Karpas-422 (cell line): ENCODE data around the gene MRE11. TPM values are rescaled to one million over a fixed set of nuclear protein-coding genes. Genes with fewer than 3 reads are reported as not detected.
A peak's percentile ranks its signal among the peaks of the same experiment; 100 is the strongest.

Source experiments
- DNase-seq: peaks from one replicate; pipeline ENCODE4 v3.0.0-alpha.2; 2015
- H2AFZ ChIP-seq: fragments of 200-600 bp; sonication (generic); 2 replicates; pipeline ENCODE4 v1.6.1; 2014; ENCODE audit warnings: antibody characterized with exemption, low read length, mixed read lengths
- H3K27ac ChIP-seq: fragments of 200-600 bp; sonication (generic); 2 replicates; pipeline ENCODE4 v1.5.1; 2014; ENCODE audit warnings: mild to moderate bottlenecking, low read length, moderate library complexity
- H3K27me3 ChIP-seq: fragments of 200-600 bp; sonication (generic); 2 replicates; pipeline ENCODE4 v1.6.1; 2014; ENCODE audit warnings: low read length, mixed read lengths
- H3K36me3 ChIP-seq: fragments of 200-600 bp; sonication (generic); 2 replicates; pipeline ENCODE4 v1.6.1; 2014; ENCODE audit warnings: low read length, mixed read lengths; ENCODE audit not compliant: insufficient read depth
- H3K4me1 ChIP-seq: fragments of 200-600 bp; sonication (generic); 2 replicates; pipeline ENCODE4 v1.6.1; 2014; ENCODE audit warnings: mild to moderate bottlenecking, low read length, mixed read lengths
- H3K4me2 ChIP-seq: fragments of 200-600 bp; sonication (generic); 2 replicates; pipeline ENCODE4 v1.6.1; 2014; ENCODE audit warnings: low read length, low read depth, mild to moderate bottlenecking; ENCODE audit not compliant: poor library complexity, severe bottlenecking
- H3K4me3 ChIP-seq: fragments of 200-600 bp; sonication (generic); 2 replicates; pipeline ENCODE4 v1.5.1; 2014; ENCODE audit warnings: mild to moderate bottlenecking, antibody characterized with exemption, low read length, mixed read lengths
- H3K79me2 ChIP-seq: fragments of 200-600 bp; sonication (generic); 2 replicates; pipeline ENCODE4 v1.6.1; 2014; ENCODE audit warnings: mild to moderate bottlenecking, low read length, mixed read lengths
- H3K9ac ChIP-seq: fragments of 200-600 bp; sonication (generic); 2 replicates; pipeline ENCODE4 v1.6.0; 2014; ENCODE audit warnings: low read length
- H3K9me2 ChIP-seq: fragments of 200-600 bp; sonication (generic), shearing (Covaris generic); replicated peaks from 2 replicates; pipeline ENCODE4 v1.6.0; 2014; ENCODE audit warnings: mild to moderate bottlenecking, low read length, moderate library complexity; ENCODE audit not compliant: insufficient read depth
- H3K9me3 ChIP-seq: fragments of 300-700, 200-600 bp; sonication (generic); 2 replicates; pipeline ENCODE4 v1.6.1; 2014; ENCODE audit warnings: low read length, mixed read lengths
- H4K20me1 ChIP-seq: fragments of 200-600 bp; sonication (generic); 2 replicates; pipeline ENCODE4 v1.6.1; 2014; ENCODE audit warnings: mild to moderate bottlenecking, antibody characterized with exemption, low read length, low read depth; ENCODE audit not compliant: insufficient read depth
- total RNA-seq: library from RNA; depleted of rRNA; stranded (reverse); fragments of >200 nt; shearing (Covaris generic); gene quantifications from 2 replicates; pipeline ENCODE4 v1.2.3, GENCODE V29; 2014; ENCODE audit warnings: low replicate concordance

Gene MRE11
- total RNA-seq, 1 experiment from 2014 or later = 115 TPM

- Histone ChIP-seq H3K9ac (no peak overlapping the region), H3K79me2 (no peaks in the 10 kb centered on the region), H3K27ac (no peak overlapping the region), H3K9me2 (no peaks in the 10 kb centered on the region), H3K4me2 (no peak overlapping the region), H3K9me3 (no peaks in the 10 kb centered on the region), H2AFZ (no peak overlapping the region), H3K4me1 (no peaks in the 10 kb centered on the region), H3K36me3 (no peaks in the 10 kb centered on the region), H3K4me3 (no peak overlapping the region), H4K20me1 (no peaks in the 10 kb centered on the region), H3K27me3 (no peaks in the 10 kb centered on the region)
- DNase-seq = no peak
Measured at GRCh38 chr11:94526645-94527438, 33.2 kb upstream of the MRE11 start.

GRCh38 chr11:94525546-94526324, 32.1 kb upstream of the MRE11 start:
- no peaks in the 10 kb centered on the region for H4K20me1 ChIP-seq
- H3K36me3 ChIP-seq = no peaks in the 10 kb centered on the region
- H3K79me2 ChIP-seq = no peaks in the 10 kb centered on the region
- H3K9ac ChIP-seq = no peak overlapping the region
- H3K4me1 ChIP-seq = no peaks in the 10 kb centered on the region
- DNase-seq = no peak
- no peaks in the 10 kb centered on the region for H3K9me2 ChIP-seq
- no peak overlapping the region for H2AFZ ChIP-seq
- no peaks in the 10 kb centered on the region for H3K27me3 ChIP-seq
- no peaks in the 10 kb centered on the region for H3K9me3 ChIP-seq
- no peak overlapping the region for H3K4me3 ChIP-seq
- H3K27ac ChIP-seq = no peak overlapping the region
- no peak overlapping the region for H3K4me2 ChIP-seq

GRCh38 chr11:94524341-94524740, 30.7 kb upstream of the MRE11 start:
- H3K4me1 ChIP-seq = no peaks in the 10 kb centered on the region
- no peak overlapping the region for H3K27ac ChIP-seq
- H3K9ac ChIP-seq = no peak overlapping the region
- DNase-seq = no peak
- no peak overlapping the region for H2AFZ ChIP-seq
- no peaks in the 10 kb centered on the region for H3K9me3 ChIP-seq
- H3K79me2 ChIP-seq = no peaks in the 10 kb centered on the region
- H3K27me3 ChIP-seq = no peaks in the 10 kb centered on the region
- H3K4me2 ChIP-seq = no peak overlapping the region
- H3K36me3 ChIP-seq = no peaks in the 10 kb centered on the region
- H3K4me3 ChIP-seq = no peak overlapping the region
- no peaks in the 10 kb centered on the region for H3K9me2 ChIP-seq
- no peaks in the 10 kb centered on the region for H4K20me1 ChIP-seq

GRCh38 chr11:94521684-94522083, 28.0 kb upstream of the MRE11 start:
- Histone ChIP-seq H3K27me3 (no peaks in the 10 kb centered on the region), H3K9me2 (no peaks in the 10 kb centered on the region), H3K36me3 (no peaks in the 10 kb centered on the region), H4K20me1 (no peaks in the 10 kb centered on the region), H3K9me3 (no peaks in the 10 kb centered on the region), H3K4me3 (no peak overlapping the region), H3K27ac (no peak overlapping the region), H3K4me2 (no peak overlapping the region), H3K4me1 (no peaks in the 10 kb centered on the region), H3K79me2 (no peaks in the 10 kb centered on the region), H3K9ac (no peak overlapping the region), H2AFZ (no peak overlapping the region)
- peak; percentile 69 for DNase-seq

GRCh38 chr11:94519478-94520084, 25.9 kb upstream of the MRE11 start:
- H3K36me3 ChIP-seq = no peaks in the 10 kb centered on the region
- H3K27me3 ChIP-seq = no peaks in the 10 kb centered on the region
- H3K4me2 ChIP-seq = no peak overlapping the region
- no peaks in the 10 kb centered on the region for H3K9me3 ChIP-seq
- H3K9ac ChIP-seq = no peak overlapping the region
- no peaks in the 10 kb centered on the region for H4K20me1 ChIP-seq
- H3K4me3 ChIP-seq = no peak overlapping the region
- no peaks in the 10 kb centered on the region for H3K79me2 ChIP-seq
- no peaks in the 10 kb centered on the region for H3K9me2 ChIP-seq
- H3K27ac ChIP-seq = no peak overlapping the region
- H3K4me1 ChIP-seq = no peaks in the 10 kb centered on the region
- peak; percentile 87 for DNase-seq
- H2AFZ ChIP-seq = no peak overlapping the region

GRCh38 chr11:94518300-94518699, 24.7 kb upstream of the MRE11 start:
- no peaks in the 10 kb centered on the region for H4K20me1 ChIP-seq
- no peaks in the 10 kb centered on the region for H3K36me3 ChIP-seq
- no peak overlapping the region for H3K4me2 ChIP-seq
- no peaks in the 10 kb centered on the region for H3K27me3 ChIP-seq
- H3K4me1 ChIP-seq = peaks cover 7% of the 10 kb centered on the region
- no peak overlapping the region for H2AFZ ChIP-seq
- H3K9me3 ChIP-seq = no peaks in the 10 kb centered on the region
- H3K4me3 ChIP-seq = no peak overlapping the region
- H3K9me2 ChIP-seq = no peaks in the 10 kb centered on the region
- H3K9ac ChIP-seq = no peak overlapping the region
- DNase-seq = no peak
- H3K27ac ChIP-seq = no peak overlapping the region
- H3K79me2 ChIP-seq = no peaks in the 10 kb centered on the region

- Histone ChIP-seq H3K27ac (no peak overlapping the region), H4K20me1 (no peaks in the 10 kb centered on the region), H3K4me2 (no peak overlapping the region), H3K36me3 (no peaks in the 10 kb centered on the region), H2AFZ (no peak overlapping the region), H3K4me1 (peaks cover 12% of the 10 kb centered on the region), H3K9me2 (no peaks in the 10 kb centered on the region), H3K27me3 (no peaks in the 10 kb centered on the region), H3K79me2 (no peaks in the 10 kb centered on the region), H3K4me3 (no peak overlapping the region), H3K9ac (no peak overlapping the region), H3K9me3 (no peaks in the 10 kb centered on the region)
- no peak for DNase-seq
Measured at GRCh38 chr11:94516725-94517124, 23.1 kb upstream of the MRE11 start.

GRCh38 chr11:94515398-94515797, 21.8 kb upstream of the MRE11 start:
- Histone ChIP-seq H3K36me3 (no peaks in the 10 kb centered on the region), H3K79me2 (no peaks in the 10 kb centered on the region), H3K4me2 (no peak overlapping the region), H3K9me3 (no peaks in the 10 kb centered on the region), H2AFZ (no peak overlapping the region), H3K4me1 (peaks cover 12% of the 10 kb centered on the region), H3K4me3 (no peak overlapping the region), H3K27ac (no peak overlapping the region), H4K20me1 (no peaks in the 10 kb centered on the region), H3K9ac (no peak overlapping the region), H3K27me3 (peaks cover 4% of the 10 kb centered on the region; the same call in 1 of the 2 replicates), H3K9me2 (no peaks in the 10 kb centered on the region)
- DNase-seq = no peak
